GM08714 (cell line): Measurements from ENCODE around the gene BHLHE40.
A peak's percentile ranks its signal among the peaks of the same experiment; 100 is the strongest.

Experiments used
- H3K4me3 ChIP-seq: fragments of 200-500 bp; sonication (Bioruptor generic); 2 replicates; pipeline ENCODE4 v1.5.1; 2014; ENCODE audit warnings: mild to moderate bottlenecking, low read length, inconsistent platforms
- ZNF274 ChIP-seq: IDR thresholded peaks from 2 replicates; pipeline ENCODE4 v1.6.1; 2012; ENCODE audit warnings: mild to moderate bottlenecking, low read depth, low read length

Gene BHLHE40

DNA sequence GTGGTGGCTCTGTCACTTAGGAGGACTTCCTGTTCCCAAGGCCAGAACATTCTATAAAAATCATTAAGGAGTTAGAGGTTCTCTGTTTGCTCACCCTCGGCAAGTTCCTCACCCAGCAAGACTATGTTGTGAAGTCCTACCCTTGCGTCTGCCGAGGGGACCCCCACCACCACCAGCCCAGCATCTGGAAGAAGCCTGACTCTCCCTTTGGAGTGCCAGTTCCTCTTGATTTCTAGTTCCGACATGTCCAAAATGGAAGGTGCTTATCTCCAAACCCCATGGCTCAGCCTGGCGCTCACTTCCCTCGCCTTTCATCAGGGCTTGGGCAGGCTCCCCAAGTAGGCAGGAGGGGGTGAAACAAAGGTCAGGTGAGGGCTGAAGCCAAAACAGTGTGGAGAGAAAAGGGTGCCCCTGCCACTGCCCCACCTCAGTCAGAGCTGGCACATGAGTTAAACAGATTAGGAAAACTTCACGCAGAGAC is 41.0 kb downstream of the BHLHE40 start:
- no peak for TF ChIP-seq ZNF274

DNA sequence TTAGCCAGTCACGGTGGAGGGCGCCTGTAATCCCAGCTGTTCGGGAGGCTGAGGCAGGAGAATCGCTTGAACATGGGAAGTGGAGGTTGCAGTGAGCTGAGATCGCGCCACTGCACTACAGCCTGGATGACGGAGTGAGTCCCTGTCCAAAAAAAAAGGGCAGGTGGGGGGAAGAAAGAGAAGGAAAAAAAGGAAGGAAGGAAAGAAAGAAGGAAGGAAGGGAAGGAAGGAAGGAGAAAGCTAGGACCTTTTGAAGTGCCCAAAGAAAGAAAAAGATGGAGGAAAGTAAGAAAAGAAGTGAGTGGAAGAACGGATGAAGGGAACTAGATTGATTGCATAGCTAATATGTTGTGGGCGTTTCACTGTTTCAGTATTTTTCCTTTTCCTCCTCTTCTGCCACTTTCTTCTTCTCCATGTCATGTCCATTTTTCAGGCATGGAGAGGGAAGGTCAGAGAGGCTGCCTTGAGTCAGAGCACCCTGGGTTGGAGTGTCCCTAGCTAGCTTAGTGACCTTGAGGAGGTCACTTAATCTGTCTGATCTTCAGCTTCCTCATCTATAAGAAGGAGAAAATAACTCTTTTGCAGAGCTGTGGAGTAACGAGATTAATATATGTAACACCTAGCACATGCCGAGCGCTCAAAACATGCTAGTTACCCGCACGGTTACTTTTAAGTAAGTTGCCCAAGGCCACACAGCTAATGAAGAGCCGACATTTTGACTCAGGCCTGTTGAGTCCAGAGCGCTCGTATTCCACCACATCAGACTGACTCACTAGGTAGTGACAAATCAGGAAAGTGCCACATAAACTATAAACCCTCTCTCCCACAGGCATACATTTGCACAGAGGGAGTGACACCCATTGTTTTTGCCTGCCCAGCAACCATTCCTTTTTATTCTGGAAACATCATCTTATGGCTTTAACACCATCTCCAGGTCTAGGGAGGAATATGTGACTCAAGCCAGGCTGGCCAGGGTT is 42.2 kb downstream of the BHLHE40 start:
- H3K4me3 ChIP-seq, result no peak overlapping the region
- no peak for TF ChIP-seq ZNF274

More for the DNA sequence above, 41.0 kb downstream of the BHLHE40 start:
- H3K4me3 ChIP-seq, result no peak overlapping the region

DNA sequence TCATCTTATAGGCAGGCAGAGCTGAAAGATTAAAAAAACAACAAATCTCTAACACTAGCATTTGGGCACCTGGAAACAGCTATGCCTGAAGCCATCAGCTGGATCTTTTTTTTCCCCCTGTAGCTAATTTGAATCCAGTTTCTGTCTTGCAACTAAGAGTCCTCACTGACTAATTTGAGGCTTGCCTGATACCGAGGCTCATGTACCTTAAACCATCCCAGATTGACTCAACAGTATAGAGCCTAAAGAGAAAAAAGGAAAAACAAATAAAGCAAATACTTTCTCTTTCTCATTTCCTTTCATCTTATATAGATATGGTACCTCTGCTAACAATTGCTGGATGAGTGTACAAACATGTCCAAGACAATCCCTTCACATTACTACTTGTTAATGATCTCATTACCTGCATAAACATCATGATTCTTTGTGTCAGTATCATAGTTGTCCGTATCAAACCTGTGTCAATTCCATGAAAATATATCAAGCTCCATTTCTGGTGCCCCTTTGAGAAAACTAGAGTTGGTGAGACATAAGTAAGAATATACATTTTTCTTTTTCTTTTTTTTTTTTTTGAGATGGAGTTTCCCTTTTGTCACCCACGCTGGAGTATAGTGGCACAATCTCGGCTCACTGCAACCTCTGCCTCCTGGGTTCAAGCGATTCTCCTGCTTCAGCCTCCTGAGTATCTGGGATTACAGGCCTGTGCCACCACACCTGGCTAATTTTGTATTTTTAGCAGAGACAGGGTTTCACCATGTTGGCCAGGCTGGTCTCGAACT is 43.1 kb downstream of the BHLHE40 start:
- TF ChIP-seq ZNF274, result no peak

DNA sequence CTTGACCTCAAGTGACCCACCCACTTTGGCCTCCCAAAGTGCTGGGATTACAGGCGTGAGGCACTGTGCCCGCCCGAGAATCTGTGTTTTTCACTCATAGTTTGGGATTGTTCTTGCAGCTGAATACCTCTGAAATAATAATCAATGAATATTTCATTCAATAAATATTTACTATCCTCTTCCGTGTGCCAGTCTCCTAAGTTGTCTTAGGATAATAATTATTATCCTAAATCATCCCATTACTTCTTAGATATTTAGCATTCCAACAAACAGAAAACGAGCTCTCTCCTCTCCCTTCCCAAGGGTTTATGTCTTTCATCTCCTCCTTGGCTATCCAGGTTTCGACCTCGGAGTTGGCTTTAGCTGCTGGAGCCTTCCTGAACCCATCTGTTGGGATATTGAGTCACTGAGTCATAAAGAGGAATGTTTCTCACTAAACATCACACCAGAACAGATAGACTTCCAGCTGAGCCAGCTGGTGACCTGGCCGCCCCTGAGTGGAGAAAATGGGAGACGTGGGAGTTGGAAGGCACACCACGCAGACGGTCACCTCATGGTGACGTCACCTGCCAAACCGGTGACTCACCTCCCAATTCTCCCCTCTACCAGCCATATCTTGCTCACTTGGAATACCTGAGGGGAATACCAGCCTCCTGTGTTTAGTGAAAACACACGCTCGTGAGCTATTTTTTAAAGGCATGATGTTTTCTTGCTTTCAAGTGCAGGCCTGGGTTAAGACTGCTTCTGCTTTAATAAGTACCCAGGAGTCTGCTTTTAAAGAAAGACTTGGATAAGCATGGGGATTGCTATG is 43.9 kb downstream of the BHLHE40 start:
- H3K4me3 ChIP-seq, result no peak overlapping the region
- 0 out of 2 replicates have a peak, but pooled peaks have one; percentile 6 for TF ChIP-seq ZNF274

More for the DNA sequence above, 43.1 kb downstream of the BHLHE40 start:
- no peak overlapping the region for H3K4me3 ChIP-seq

DNA sequence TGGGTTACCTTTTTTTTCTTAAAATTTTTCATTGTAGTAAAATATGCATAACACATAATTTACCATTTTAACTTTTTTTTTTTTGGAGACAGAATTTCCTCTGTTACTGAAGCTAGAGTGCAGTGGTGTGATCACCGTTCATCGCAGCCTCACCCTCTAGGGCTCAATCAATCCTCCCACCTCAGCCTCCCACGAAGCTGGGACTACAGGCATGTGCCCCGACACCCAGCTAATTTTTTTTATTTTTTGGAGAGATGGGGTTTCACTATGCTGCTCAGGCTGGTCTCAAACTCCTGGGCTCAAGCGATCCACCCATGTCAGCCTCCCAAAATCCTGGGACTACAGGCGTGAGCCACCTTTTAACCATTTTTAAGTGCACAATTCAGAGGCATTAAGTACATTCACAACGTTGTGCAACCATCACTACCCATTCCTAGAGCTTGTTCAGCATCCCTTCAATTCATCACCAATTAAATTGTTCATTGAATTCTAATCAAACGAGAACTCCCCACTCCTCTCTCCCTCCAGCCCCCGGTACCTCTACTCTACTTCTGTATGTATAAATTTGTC is 44.6 kb downstream of the BHLHE40 start:
- TF ChIP-seq ZNF274, result no peak
- no peak overlapping the region for H3K4me3 ChIP-seq

DNA sequence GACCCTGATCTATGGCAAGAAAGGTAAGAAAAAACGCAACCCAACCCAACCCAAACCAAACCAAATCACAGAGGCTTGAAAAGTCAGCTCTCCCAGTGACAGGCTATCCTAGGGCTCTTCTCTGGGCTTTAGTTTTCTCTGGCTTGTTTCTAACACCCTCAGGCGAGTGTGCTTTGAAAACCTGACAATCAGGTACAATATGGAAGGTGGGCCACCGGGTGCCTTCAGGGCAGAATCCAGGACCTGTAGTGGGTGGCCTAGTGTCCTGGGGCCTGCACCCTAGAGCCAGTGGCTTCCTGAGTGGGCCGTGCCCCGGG is 46.8 kb downstream of the BHLHE40 start:
- no peak for TF ChIP-seq ZNF274
- H3K4me3 ChIP-seq, result no peak overlapping the region

DNA sequence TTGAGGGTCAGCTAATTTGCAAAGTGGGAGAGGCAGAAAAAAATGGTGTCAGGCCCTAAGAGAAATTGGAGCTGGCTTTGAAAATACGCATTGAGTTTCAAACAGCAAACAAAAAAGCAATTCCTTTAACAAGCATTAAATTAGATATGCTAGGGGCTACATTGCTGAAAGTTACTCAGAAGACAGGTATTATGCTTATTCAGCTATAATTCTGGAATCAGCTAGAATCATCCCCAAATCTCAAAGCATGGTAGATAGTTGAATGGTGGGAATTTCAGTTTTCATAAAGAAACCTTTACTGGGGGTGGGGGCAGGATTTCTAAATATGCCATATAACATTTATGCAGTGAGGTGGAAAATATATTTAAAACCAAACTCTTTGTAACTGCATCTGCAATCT is 50.5 kb downstream of the BHLHE40 start:
- TF ChIP-seq ZNF274, result no peak

DNA sequence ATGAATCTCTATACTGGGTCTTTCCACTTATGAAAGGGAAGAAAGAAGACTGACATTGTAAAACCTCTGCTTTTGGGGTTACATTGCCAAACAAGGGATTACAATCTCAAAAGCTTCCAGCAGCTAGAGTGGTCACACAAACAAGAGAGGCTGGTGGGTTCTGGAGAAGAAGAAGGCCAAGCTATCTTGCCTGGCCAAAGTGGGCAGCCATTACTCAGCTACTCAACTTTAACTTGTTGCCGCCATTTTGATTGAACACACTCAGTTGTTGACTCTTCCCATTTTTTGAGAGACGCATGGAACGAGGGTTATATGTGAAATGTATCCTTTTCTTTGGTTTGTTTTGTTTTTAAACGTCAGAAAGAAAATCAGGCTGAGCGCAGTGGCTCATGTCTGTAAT is 50.9 kb downstream of the BHLHE40 start:
- TF ChIP-seq ZNF274, result no peak
- no peak overlapping the region for H3K4me3 ChIP-seq

More for the DNA sequence above, 50.5 kb downstream of the BHLHE40 start:
- no peak overlapping the region for H3K4me3 ChIP-seq

DNA sequence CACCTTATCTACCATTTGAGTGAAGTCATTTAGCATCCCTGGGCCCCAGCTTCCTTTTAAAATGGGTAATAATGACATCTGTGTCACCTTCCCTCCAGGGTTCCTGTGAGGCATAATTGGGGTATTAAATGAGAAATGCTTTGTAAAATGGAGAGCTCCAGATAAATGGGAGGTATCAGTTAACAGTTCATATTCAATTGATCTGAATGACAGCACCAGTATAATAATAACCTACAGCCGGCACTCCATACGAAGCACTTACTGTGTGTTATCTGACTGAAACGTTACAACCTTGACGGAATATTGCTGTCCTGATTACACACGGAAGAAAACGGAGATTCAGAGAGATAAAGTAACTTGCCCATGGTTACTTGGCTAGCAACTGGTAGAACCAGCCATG is 53.6 kb downstream of the BHLHE40 start:
- no peak overlapping the region for H3K4me3 ChIP-seq
- no peak for TF ChIP-seq ZNF274
